NT2/D1 (cell line): Measurements from ENCODE around the gene HTT-AS.

Source experiments
- YY1 ChIP-seq: IDR thresholded peaks from 2 replicates; pipeline ENCODE4 v1.6.1; 2011; ENCODE audit not compliant: insufficient read length, insufficient read depth
- ZNF274 ChIP-seq: IDR thresholded peaks from 2 replicates; pipeline ENCODE4 v1.6.1; 2011; ENCODE audit warnings: mild to moderate bottlenecking, low read depth, low read length

- TF ChIP-seq ZNF274 (no peak), YY1 (no peak)
Observed at GRCh38 chr4:3108211-3108610, 33.9 kb upstream of the HTT-AS start.
